ENCODE measurements around the gene MEN1.

DNA sequence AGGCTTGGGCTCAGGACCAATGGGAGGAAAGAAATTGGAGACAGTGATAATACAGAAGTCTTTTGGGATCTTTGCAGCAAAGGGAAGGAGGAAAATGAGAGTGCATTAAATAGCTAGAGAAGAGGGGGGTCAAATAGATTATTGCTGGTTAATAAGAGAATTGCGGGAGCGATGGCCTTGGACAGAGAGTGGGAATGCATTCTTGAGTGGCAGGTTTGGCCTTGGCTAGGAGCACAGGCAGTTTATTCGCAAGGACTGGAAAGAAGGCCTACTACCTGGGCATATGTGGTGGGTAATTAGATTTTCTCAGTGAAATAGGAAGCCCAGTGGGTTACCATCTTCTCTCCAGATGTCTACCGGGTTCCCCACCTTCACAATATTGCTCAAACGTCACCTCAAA is 3.5 kb upstream of the MEN1 start:
- TF ChIP-seq EP300 (IDR thresholded peaks at IDR 0.05; ENCODE audit: borderline replicate concordance) (no peak), FOXM1 (IDR thresholded peaks at IDR 0.05; ENCODE audit: borderline replicate concordance, low read depth) (no peak), CEBPB (IDR thresholded peaks at IDR 0.05) (no peak), RAD21 (IDR thresholded peaks at IDR 0.05; ENCODE audit: low read depth) (no peak), NFIC (IDR thresholded peaks at IDR 0.05) (no peak), TAF1 (IDR thresholded peaks at IDR 0.05; ENCODE audit: low read depth) (no peak), TEAD4 (IDR thresholded peaks at IDR 0.05) (no peak), REST (IDR thresholded peaks at IDR 0.05; ENCODE audit: low read depth) (no peak), EGR1 (IDR thresholded peaks at IDR 0.05) (no peak), MAX (IDR thresholded peaks at IDR 0.05) (no peak), YY1 (IDR thresholded peaks at IDR 0.05; ENCODE audit: low read depth) (no peak), TCF12 (IDR thresholded peaks at IDR 0.05; ENCODE audit: low read depth) (no peak)
- TF ChIP-seq, protein P1, sequence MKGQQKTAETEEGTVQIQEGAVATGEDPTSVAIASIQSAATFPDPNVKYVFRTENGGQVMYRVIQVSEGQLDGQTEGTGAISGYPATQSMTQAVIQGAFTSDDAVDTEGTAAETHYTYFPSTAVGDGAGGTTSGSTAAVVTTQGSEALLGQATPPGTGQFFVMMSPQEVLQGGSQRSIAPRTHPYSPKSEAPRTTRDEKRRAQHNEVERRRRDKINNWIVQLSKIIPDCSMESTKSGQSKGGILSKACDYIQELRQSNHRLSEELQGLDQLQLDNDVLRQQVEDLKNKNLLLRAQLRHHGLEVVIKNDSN (IDR thresholded peaks at IDR 0.05) = no peak

Data from Ishikawa (cell line).